Trophoblast cell (in vitro differentiated cells and primary cell): Measurements from ENCODE around the gene PPP6C.
"Not testable (repeated sequence)": the region's sequence is repeated elsewhere in the genome, so short reads cannot be mapped to it uniquely, and the experiment has no call there.

Experiments used
- DNase-seq, 2 donors: peaks; one replicate each; pipeline ENCODE4 v3.0.0-alpha.2; 2016
- H2AFZ ChIP-seq: 2 replicates; pipeline ENCODE4 v1.6.1; 2013; ENCODE audit warnings: low read length, moderate library complexity, mild to moderate bottlenecking; ENCODE audit not compliant: insufficient read depth, poor library complexity
- H2AK5ac ChIP-seq: 2 replicates; pipeline ENCODE4 v1.6.1; 2013; ENCODE audit warnings: mild to moderate bottlenecking, low read length
- H2BK120ac ChIP-seq: 2 replicates; pipeline ENCODE4 v1.6.1; 2013; ENCODE audit warnings: low read length, mild to moderate bottlenecking, moderate library complexity; ENCODE audit not compliant: insufficient read depth, poor library complexity
- H2BK12ac ChIP-seq: 2 replicates; pipeline ENCODE4 v1.6.1; 2013; ENCODE audit warnings: mild to moderate bottlenecking, low read length, moderate library complexity
- H2BK5ac ChIP-seq: 2 replicates; pipeline ENCODE4 v1.6.1; 2013; ENCODE audit warnings: low read length, low read depth, moderate library complexity, mild to moderate bottlenecking; ENCODE audit not compliant: poor library complexity
- H3K14ac ChIP-seq: 2 replicates; pipeline ENCODE4 v1.6.1; 2013; ENCODE audit warnings: mild to moderate bottlenecking, low read length
- H3K18ac ChIP-seq: 2 replicates; pipeline ENCODE4 v1.6.1; 2013; ENCODE audit warnings: mild to moderate bottlenecking, low read length
- H3K23ac ChIP-seq: 2 replicates; pipeline ENCODE4 v1.6.1; 2013; ENCODE audit warnings: low read length
- H3K27ac ChIP-seq: 2 replicates; pipeline ENCODE4 v1.5.1; 2013; ENCODE audit warnings: low read depth, mild to moderate bottlenecking, inconsistent platforms, low read length, moderate library complexity
- H3K27me3 ChIP-seq: 2 replicates; pipeline ENCODE4 v1.6.1; 2013; ENCODE audit warnings: inconsistent platforms, mild to moderate bottlenecking, low read length, moderate library complexity; ENCODE audit not compliant: insufficient read depth
- H3K36me3 ChIP-seq, 2 experiments: 1 replicate in 1 of 2; 2 replicates in 1 of 2; pipeline ENCODE4 v1.6.1; 2013; ENCODE audit warnings: low read length in 2 of 2, mild to moderate bottlenecking in 2 of 2, moderate library complexity in 1 of 2; ENCODE audit not compliant: insufficient read depth in 2 of 2, control insufficient read depth in 1 of 2
- H3K4ac ChIP-seq: 2 replicates; pipeline ENCODE4 v1.6.1; 2013; ENCODE audit warnings: low read depth, mild to moderate bottlenecking, low read length, moderate library complexity
- H3K4me1 ChIP-seq, 2 experiments: 1 replicate in 1 of 2; 2 replicates in 1 of 2; pipeline ENCODE4 v1.6.1; 2013; ENCODE audit warnings: low read length in 2 of 2, mild to moderate bottlenecking in 2 of 2, moderate library complexity in 1 of 2; ENCODE audit not compliant: insufficient read depth in 2 of 2, control insufficient read depth in 1 of 2
- H3K4me2 ChIP-seq: 2 replicates; pipeline ENCODE4 v1.6.1; 2013; ENCODE audit warnings: inconsistent platforms, mild to moderate bottlenecking, low read length, moderate library complexity
- H3K4me3 ChIP-seq: 2 replicates; pipeline ENCODE4 v1.5.1; 2013; ENCODE audit warnings: mild to moderate bottlenecking, low read depth, low read length, inconsistent platforms
- H3K79me1 ChIP-seq: one replicate; pipeline ENCODE4 v1.6.1; 2013; ENCODE audit warnings: low read length
- H3K79me2 ChIP-seq: 2 replicates; pipeline ENCODE4 v1.6.1; 2013; ENCODE audit warnings: low read length, mild to moderate bottlenecking; ENCODE audit not compliant: control insufficient read depth, insufficient read depth, poor library complexity
- H3K9ac ChIP-seq: 2 replicates; pipeline ENCODE4 v1.6.1; 2013; ENCODE audit warnings: mild to moderate bottlenecking, low read length
- H3K9me3 ChIP-seq: 2 replicates; pipeline ENCODE4 v1.6.1; 2013; ENCODE audit warnings: low read depth, mild to moderate bottlenecking, control low read depth, inconsistent platforms, low read length; ENCODE audit not compliant: insufficient read depth
- H4K12ac ChIP-seq: 2 replicates; pipeline ENCODE4 v1.6.1; 2013; ENCODE audit warnings: low read depth, mild to moderate bottlenecking, low read length, moderate library complexity
- H4K8ac ChIP-seq: 2 replicates; pipeline ENCODE4 v1.6.1; 2013; ENCODE audit warnings: low read depth, mild to moderate bottlenecking, low read length, moderate library complexity
- H4K91ac ChIP-seq: one replicate; pipeline ENCODE4 v1.6.1; 2013; ENCODE audit warnings: low read depth, mild to moderate bottlenecking, low read length, moderate library complexity
- WGBS: extraction: QIAGEN DNeasy Blood & Tissue Kit; methylation state at CpG from one replicate; pipeline ENCODE4 v1.1.7; 2013; ENCODE audit warnings: missing lambda C conversion rate; ENCODE audit not compliant: insufficient read length, insufficient coverage; ENCODE audit errors: extremely low coverage; 5-methylcytosine and 5-hydroxymethylcytosine counted together

The PPP6C gene

GRCh38 chr9:125202846-125203618 lies 13.4 kb upstream of the PPP6C start:
- H3K18ac ChIP-seq: no peak overlapping the region
- no peaks in the 10 kb centered on the region for H3K27me3 ChIP-seq
- peaks cover 3 to 5% of the 10 kb centered on the region in 2 experiments for H3K4me1 ChIP-seq
- H2AFZ ChIP-seq: no peak overlapping the region
- no peak overlapping the region for H2BK12ac ChIP-seq
- no peak overlapping the region for H3K4me2 ChIP-seq
- H2BK5ac ChIP-seq: no peak overlapping the region
- no peak overlapping the region for H3K9ac ChIP-seq
- no peak overlapping the region for H3K23ac ChIP-seq
- peaks cover 8% of the 10 kb centered on the region for H3K79me1 ChIP-seq
- no peak overlapping the region for H2AK5ac ChIP-seq
- H3K36me3 ChIP-seq: peaks cover 6 to 9% of the 10 kb centered on the region in 2 experiments
- H3K79me2 ChIP-seq: peaks cover 5% of the 10 kb centered on the region
- no peak overlapping the region for H3K27ac ChIP-seq
- H3K4me3 ChIP-seq: no peak overlapping the region
- no peak overlapping the region for H2BK120ac ChIP-seq
- no CpG with 5 or more reads among the region's 1 CpG for WGBS
- no peak overlapping the region for H3K14ac ChIP-seq
- H4K91ac ChIP-seq: no peak overlapping the region
- H4K8ac ChIP-seq: no peak overlapping the region
- no peak overlapping the region for H4K12ac ChIP-seq
- H3K9me3 ChIP-seq: no peaks in the 10 kb centered on the region
- no peak for DNase-seq
- H3K4ac ChIP-seq: no peak overlapping the region

- Histone ChIP-seq H4K8ac (peak within 1 kb of the TSS; percentile 96), H3K4me1 (peaks cover 3 to 5% of the 10 kb centered on the region in 2 experiments), H2BK12ac (peak within 1 kb of the TSS; percentile 58), H3K9me3 (no peaks in the 10 kb centered on the region), H3K4me3 (peak within 1 kb of the TSS; percentile 83), H3K27ac (peak within 1 kb of the TSS; percentile 77), H3K27me3 (no peaks in the 10 kb centered on the region), H3K9ac (peak within 1 kb of the TSS; percentile 83), H3K18ac (peak within 1 kb of the TSS; percentile 89), H3K36me3 (peaks cover 2 to 3% of the 10 kb centered on the region in 2 experiments), H3K14ac (peak within 1 kb of the TSS; percentile 89), H3K79me1 (peaks cover 8% of the 10 kb centered on the region), H2BK5ac (peak within 1 kb of the TSS; percentile 80), H3K4me2 (peak within 1 kb of the TSS; percentile 82), H4K91ac (peak within 1 kb of the TSS; percentile 91), H3K4ac (peak within 1 kb of the TSS; percentile 53), H3K79me2 (peaks cover 5% of the 10 kb centered on the region), H2AK5ac (peak within 1 kb of the TSS; percentile 46), H2AFZ (peak within 1 kb of the TSS; percentile 96), H4K12ac (peak within 1 kb of the TSS; percentile 86), H3K23ac (no peak within 1 kb of the TSS), H2BK120ac (peak within 1 kb of the TSS; percentile 75)
- peak; percentile 96 to 97 for DNase-seq
- no CpG with 5 or more reads among the region's 51 CpGs for WGBS
Observed at GRCh38 chr9:125200216-125201047, 10.8 kb upstream of the PPP6C start, which contains the start of gene RABEPK. RABEPK (plus strand) TSS chr9:125200542; CDS start chr9:125203014, 2,472 bp downstream.

GRCh38 chr9:125195591-125195990 lies 6.0 kb upstream of the PPP6C start:
- not testable (repeated sequence) for H3K27ac ChIP-seq, H3K4me1 ChIP-seq, H3K27me3 ChIP-seq, H3K4me3 ChIP-seq, H3K79me2 ChIP-seq, H2AK5ac ChIP-seq, H2BK120ac ChIP-seq, H2AFZ ChIP-seq, H3K4ac ChIP-seq, H3K9me3 ChIP-seq, H2BK5ac ChIP-seq, H3K9ac ChIP-seq, H3K14ac ChIP-seq, H3K18ac ChIP-seq, H4K8ac ChIP-seq, H3K23ac ChIP-seq, H3K4me2 ChIP-seq, H3K36me3 ChIP-seq, H4K12ac ChIP-seq, H4K91ac ChIP-seq, H2BK12ac ChIP-seq, H3K79me1 ChIP-seq, DNase-seq
- no CpG with 5 or more reads among the region's 1 CpG for WGBS

GRCh38 chr9:125194466-125194865 lies 4.9 kb upstream of the PPP6C start:
- not testable (repeated sequence) for DNase-seq, H3K14ac ChIP-seq
- no CpG with 5 or more reads among the region's 5 CpGs for WGBS

More at GRCh38 chr9:125194466-125194865, 4.9 kb upstream of the PPP6C start:
- not testable (repeated sequence) for H3K4me2 ChIP-seq, H3K79me1 ChIP-seq, H3K27me3 ChIP-seq, H3K36me3 ChIP-seq, H3K9ac ChIP-seq, H2BK12ac ChIP-seq, H4K91ac ChIP-seq, H2AFZ ChIP-seq, H2AK5ac ChIP-seq, H4K12ac ChIP-seq, H2BK120ac ChIP-seq, H3K4ac ChIP-seq, H4K8ac ChIP-seq, H3K27ac ChIP-seq, H2BK5ac ChIP-seq, H3K23ac ChIP-seq, H3K79me2 ChIP-seq, H3K4me3 ChIP-seq, H3K18ac ChIP-seq, H3K9me3 ChIP-seq, H3K4me1 ChIP-seq
